Mesodermal cell (in vitro differentiated cells): Measurements from ENCODE around the gene NPPB.

ENCODE experiments used
- H3K27ac ChIP-seq: 2 replicates; pipeline ENCODE4 v1.7.0; 2013; ENCODE audit warnings: mild to moderate bottlenecking, low read depth, low read length, moderate library complexity; ENCODE audit not compliant: severe bottlenecking
- H3K36me3 ChIP-seq: 2 replicates; pipeline ENCODE4 v1.7.1; 2013; ENCODE audit warnings: mild to moderate bottlenecking, low read length, moderate library complexity; ENCODE audit not compliant: control insufficient read depth, insufficient read depth
- H3K4me1 ChIP-seq: one replicate; pipeline ENCODE4 v1.7.1; 2013; ENCODE audit warnings: mild to moderate bottlenecking, low read length; ENCODE audit not compliant: insufficient read depth, control insufficient read depth, poor library complexity, severe bottlenecking
- H3K4me3 ChIP-seq: 2 replicates; pipeline ENCODE4 v1.7.0; 2013; ENCODE audit warnings: low read length, control low read depth, mild to moderate bottlenecking; ENCODE audit not compliant: insufficient read depth, poor library complexity, severe bottlenecking; ENCODE audit errors: extremely low read depth
- H3K9me3 ChIP-seq: 2 replicates; pipeline ENCODE4 v1.7.1; 2013; ENCODE audit warnings: mild to moderate bottlenecking, low read length, moderate library complexity; ENCODE audit not compliant: control insufficient read depth
- WGBS, 2 experiments: methylation state at CpG; one replicate each; pipeline ENCODE4 v1.1.5; 2013; ENCODE audit warnings: missing lambda C conversion rate in 2 of 2; ENCODE audit not compliant: insufficient coverage in 2 of 2; 5-methylcytosine and 5-hydroxymethylcytosine counted together

NPPB gene

GRCh38 chr1:11872545-11872944, 13.8 kb upstream of the NPPB start:
- 86 to 87% methylated on average over 5 to 7 of the region's 7 CpGs for WGBS, 2 experiments
- Histone ChIP-seq H3K9me3 (no peaks in the 10 kb centered on the region), H3K36me3 (no peaks in the 10 kb centered on the region), H3K4me3 (no peak overlapping the region), H3K27ac (no peak overlapping the region), H3K4me1 (no peaks in the 10 kb centered on the region)

GRCh38 chr1:11869650-11870207, 11.0 kb upstream of the NPPB start:
- no peaks in the 10 kb centered on the region for H3K9me3 ChIP-seq
- H3K4me1 ChIP-seq, result no peaks in the 10 kb centered on the region
- H3K4me3 ChIP-seq, result no peak overlapping the region
- 94 to 100% methylated on average over 3 to 5 of the region's 5 CpGs for WGBS, 2 experiments
- H3K36me3 ChIP-seq, result no peaks in the 10 kb centered on the region
- no peak overlapping the region for H3K27ac ChIP-seq

- no peaks in the 10 kb centered on the region for H3K9me3 ChIP-seq
- H3K36me3 ChIP-seq, result no peaks in the 10 kb centered on the region
- 78% methylated on average over 3 of the region's 3 CpGs; no CpG with 5 or more reads in 1 of the 2 experiments for WGBS, 2 experiments
- H3K27ac ChIP-seq, result no peak overlapping the region
- H3K4me3 ChIP-seq, result no peak overlapping the region
- H3K4me1 ChIP-seq, result no peaks in the 10 kb centered on the region
Measured at GRCh38 chr1:11869104-11869503, 10.4 kb upstream of the NPPB start.

- 80 to 96% methylated on average over 4 to 8 of the region's 13 CpGs for WGBS, 2 experiments
- Histone ChIP-seq H3K4me3 (no peak overlapping the region), H3K9me3 (no peaks in the 10 kb centered on the region), H3K36me3 (no peaks in the 10 kb centered on the region), H3K27ac (no peak overlapping the region), H3K4me1 (no peaks in the 10 kb centered on the region)
Measured at GRCh38 chr1:11868331-11868980, 9.7 kb upstream of the NPPB start.

- no peak overlapping the region for H3K27ac ChIP-seq
- H3K9me3 ChIP-seq, result no peaks in the 10 kb centered on the region
- 70 to 93% methylated on average over 3 to 5 of the region's 6 CpGs for WGBS, 2 experiments
- H3K36me3 ChIP-seq, result no peaks in the 10 kb centered on the region
- no peak overlapping the region for H3K4me3 ChIP-seq
- peaks cover 20% of the 10 kb centered on the region for H3K4me1 ChIP-seq
Measured at GRCh38 chr1:11862890-11863289, 4.1 kb upstream of the NPPB start.

- no peak overlapping the region for H3K4me3 ChIP-seq
- no peaks in the 10 kb centered on the region for H3K36me3 ChIP-seq
Measured at GRCh38 chr1:11860587-11860986, 1.8 kb upstream of the NPPB start.

GRCh38 chr1:11860083-11860482, 1.3 kb upstream of the NPPB start:
- H3K4me3 ChIP-seq, result no peak overlapping the region
- no peaks in the 10 kb centered on the region for H3K9me3 ChIP-seq
- H3K4me1 ChIP-seq, result peaks cover 34% of the 10 kb centered on the region
- H3K36me3 ChIP-seq, result no peaks in the 10 kb centered on the region
- 76% methylated on average over 2 of the region's 2 CpGs; no CpG with 5 or more reads in 1 of the 2 experiments for WGBS, 2 experiments
- peak overlapping the region; percentile 90 for H3K27ac ChIP-seq

More at GRCh38 chr1:11860587-11860986, 1.8 kb upstream of the NPPB start:
- H3K9me3 ChIP-seq, result no peaks in the 10 kb centered on the region
- 36 to 64% methylated on average over 1 of the region's 1 CpG for WGBS, 2 experiments
- peaks cover 34% of the 10 kb centered on the region for H3K4me1 ChIP-seq
- no peak overlapping the region for H3K27ac ChIP-seq

- no peaks in the 10 kb centered on the region for H3K36me3 ChIP-seq
- H3K9me3 ChIP-seq, result no peaks in the 10 kb centered on the region
- peak overlapping the region; percentile 34 for H3K4me3 ChIP-seq
- peaks cover 34% of the 10 kb centered on the region for H3K4me1 ChIP-seq
- 2 to 3% methylated on average over 36 to 49 of the region's 53 CpGs for WGBS, 2 experiments
- peak overlapping the region; percentile 90 for H3K27ac ChIP-seq
Measured at GRCh38 chr1:11858968-11859871, 475 bp upstream of the NPPB start.

GRCh38 chr1:11858158-11858557, 587 bp downstream of the NPPB start:
- H3K36me3 ChIP-seq, result no peaks in the 10 kb centered on the region
- no peak overlapping the region for H3K27ac ChIP-seq
- peaks cover 34% of the 10 kb centered on the region for H3K4me1 ChIP-seq
- no peaks in the 10 kb centered on the region for H3K9me3 ChIP-seq
- WGBS, 2 experiments, result 82 to 88% methylated on average over 12 to 14 of the region's 14 CpGs
- peak overlapping the region; percentile 34 for H3K4me3 ChIP-seq

- Histone ChIP-seq H3K36me3 (no peaks in the 10 kb centered on the region), H3K4me3 (no peak overlapping the region), H3K4me1 (peaks cover 34% of the 10 kb centered on the region), H3K27ac (no peak overlapping the region), H3K9me3 (no peaks in the 10 kb centered on the region)
- 44 to 64% methylated on average over 6 to 8 of the region's 10 CpGs for WGBS, 2 experiments
Measured at GRCh38 chr1:11857164-11857851, 1.4 kb downstream of the NPPB start.
